GM19025 (cell line): ENCODE measurements around the gene PACC1.

ENCODE experiments used
- ATAC-seq: cut with Tn5 transposase; IDR thresholded peaks from one replicate; pipeline ENCODE4 v1.9.1; 2021; ENCODE audit warnings: mild to moderate bottlenecking, low read depth, moderate library complexity; ENCODE audit not compliant: unreplicated experiment

The PACC1 gene

GRCh38 chr1:212414328-212415106 lies at the start of gene PACC1:
PACC1 (minus strand) TSS chr1:212414886; CDS start chr1:212414757, 129 bp downstream.
- peak; percentile 97 for ATAC-seq

GRCh38 chr1:212463565-212464285 lies 49.0 kb upstream of the PACC1 start:
- no peak for ATAC-seq

- ATAC-seq: no peak
Measured at GRCh38 chr1:212461916-212462660, 47.4 kb upstream of the PACC1 start.

- ATAC-seq: no peak
Measured at GRCh38 chr1:212460376-212460775, 45.7 kb upstream of the PACC1 start.

- ATAC-seq: no peak
Measured at GRCh38 chr1:212459656-212460055, 45.0 kb upstream of the PACC1 start.

- no peak for ATAC-seq
Measured at GRCh38 chr1:212458817-212459216, 44.1 kb upstream of the PACC1 start.

- ATAC-seq: no peak
Measured at GRCh38 chr1:212457740-212458338, 43.2 kb upstream of the PACC1 start.

- ATAC-seq: peak; percentile 59
Measured at GRCh38 chr1:212455803-212456528, 41.3 kb upstream of the PACC1 start.

- ATAC-seq: no peak
Measured at GRCh38 chr1:212455401-212455800, 40.7 kb upstream of the PACC1 start.

- no peak for ATAC-seq
Measured at GRCh38 chr1:212454741-212455140, 40.1 kb upstream of the PACC1 start.

GRCh38 chr1:212453156-212453857 lies 38.6 kb upstream of the PACC1 start:
- ATAC-seq: no peak

- no peak for ATAC-seq
Measured at GRCh38 chr1:212452323-212453155, 37.9 kb upstream of the PACC1 start.

- ATAC-seq: no peak
Measured at GRCh38 chr1:212451416-212452322, 37.0 kb upstream of the PACC1 start.

GRCh38 chr1:212450331-212450881 lies 35.7 kb upstream of the PACC1 start:
- ATAC-seq: no peak

- ATAC-seq: no peak
Measured at GRCh38 chr1:212447478-212447877, 32.8 kb upstream of the PACC1 start.

- ATAC-seq: no peak
Measured at GRCh38 chr1:212446333-212446732, 31.6 kb upstream of the PACC1 start.

- ATAC-seq: no peak
Measured at GRCh38 chr1:212442408-212442807, 27.7 kb upstream of the PACC1 start.
